ENCODE results near the gene CRISPLD2.

GRCh38 chr16:84785843-84786581 is 33.8 kb upstream of the CRISPLD2 start:
- TF ChIP-seq GATA2 (IDR thresholded peaks at IDR 0.05; ENCODE audit: low read depth, low read length) (no peak), GATA3 (IDR thresholded peaks at IDR 0.05; ENCODE audit: low read depth, low read length) (no peak)
